Measurements from ENCODE around the gene ANKRD28. TPM values are rescaled to one million over a fixed set of nuclear protein-coding genes. Genes with fewer than 3 reads are reported as not detected.

ANKRD28 gene
- total and polyA plus RNA-seq, 9 of the 15 experiments (the other 6 are each of a cell fraction or from before 2014, with no cell fraction given), result 11.7 to 66.0 (median 36.7) TPM

GRCh38 chr3:15804553-15805095 lies 6.8 kb upstream of the ANKRD28 start (continued):
- TF ChIP-seq HNRNPLL (IDR thresholded peaks at IDR 0.05; ENCODE audit: low read depth, low read length, poor library complexity, severe bottlenecking) (peak; percentile 74), KAT7 (CRISPR knock-in tag; IDR thresholded peaks at IDR 0.05; ENCODE audit: borderline replicate concordance) (no peak), ZNF589 (CRISPR knock-in tag; IDR thresholded peaks at IDR 0.05; ENCODE audit: low read depth) (0 out of 2 replicates have a peak, but pooled peaks have one; percentile 60), CC2D1A (IDR thresholded peaks at IDR 0.05) (0 out of 2 replicates have a peak, but pooled peaks have one; percentile 28), ZNF124 (CRISPR knock-in tag; IDR thresholded peaks at IDR 0.05) (no peak), ZNF77 (CRISPR knock-in tag; IDR thresholded peaks at IDR 0.05) (no peak), MYBL2 (IDR thresholded peaks at IDR 0.05; ENCODE audit: low read depth) (no peak), MYBL2 (CRISPR knock-in tag; IDR thresholded peaks at IDR 0.05; ENCODE audit: borderline replicate concordance) (no peak), KLF6 (CRISPR knock-in tag; IDR thresholded peaks at IDR 0.05; ENCODE audit: borderline replicate concordance) (no peak), TAF9B (IDR thresholded peaks at IDR 0.05; ENCODE audit: partially characterized antibody) (no peak), TFAM (CRISPR knock-in tag; conservative IDR thresholded peaks at IDR 0.05) (no peak), NRF1 (conservative IDR thresholded peaks at IDR 0.05 in 1 of 2, IDR thresholded peaks at IDR 0.05 in 1 of 2) (0 out of 4 replicates have a peak, but pooled peaks of 1 of the 2 experiments have one; percentile 10), MTA3 (IDR thresholded peaks at IDR 0.05; ENCODE audit: borderline replicate concordance) (no peak), MYNN (IDR thresholded peaks at IDR 0.05) (no peak), MYNN (CRISPR knock-in tag; IDR thresholded peaks at IDR 0.05) (no peak), CSDE1 (IDR thresholded peaks at IDR 0.05) (no peak), RNF2 (IDR thresholded peaks at IDR 0.05) (peak; percentile 73; the same call in 1 of the 2 replicates), POLR3G (IDR thresholded peaks at IDR 0.05; ENCODE audit: extremely low read depth, insufficient read length, insufficient replicate concordance) (no peak), HSF4 (CRISPR knock-in tag; IDR thresholded peaks at IDR 0.05; ENCODE audit: borderline replicate concordance) (no peak), MLLT1 (IDR thresholded peaks at IDR 0.05) (peak in 1 of 2 experiments; percentile 44; a peak in 1 of 4 replicates), BRD4 (IDR thresholded peaks at IDR 0.05) (no peak), SMAD1 (IDR thresholded peaks at IDR 0.05; ENCODE audit: low read depth, low read length, partially characterized antibody) (no peak), BRCA1 (IDR thresholded peaks at IDR 0.05) (no peak), BRCA1 (CRISPR knock-in tag; IDR thresholded peaks at IDR 0.05) (no peak), MBD2 (IDR thresholded peaks at IDR 0.05; ENCODE audit: borderline replicate concordance, low read depth) (no peak), ZNF347 (CRISPR knock-in tag; IDR thresholded peaks at IDR 0.05; ENCODE audit: low read depth) (no peak), ATF7 (IDR thresholded peaks at IDR 0.05) (peak; percentile 80), MYC (IDR thresholded peaks at IDR 0.05; ENCODE audit: low read depth, low read length) (no peak), MYC (CRISPR knock-in tag; IDR thresholded peaks at IDR 0.05; ENCODE audit: borderline replicate concordance, low read depth) (no peak)
- TF ChIP-seq, protein P1, sequence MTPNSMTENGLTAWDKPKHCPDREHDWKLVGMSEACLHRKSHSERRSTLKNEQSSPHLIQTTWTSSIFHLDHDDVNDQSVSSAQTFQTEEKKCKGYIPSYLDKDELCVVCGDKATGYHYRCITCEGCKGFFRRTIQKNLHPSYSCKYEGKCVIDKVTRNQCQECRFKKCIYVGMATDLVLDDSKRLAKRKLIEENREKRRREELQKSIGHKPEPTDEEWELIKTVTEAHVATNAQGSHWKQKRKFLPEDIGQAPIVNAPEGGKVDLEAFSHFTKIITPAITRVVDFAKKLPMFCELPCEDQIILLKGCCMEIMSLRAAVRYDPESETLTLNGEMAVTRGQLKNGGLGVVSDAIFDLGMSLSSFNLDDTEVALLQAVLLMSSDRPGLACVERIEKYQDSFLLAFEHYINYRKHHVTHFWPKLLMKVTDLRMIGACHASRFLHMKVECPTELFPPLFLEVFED (CRISPR knock-in tag; conservative IDR thresholded peaks at IDR 0.05), result 0 out of 2 replicates have a peak, but pooled peaks have one; percentile 21

Data from K562 (cell line).